GM12878 (cell line): Measurements from ENCODE around the gene STARD10. TPM values are rescaled to one million over a fixed set of nuclear protein-coding genes. Genes with fewer than 3 reads are reported as not detected.

Source experiments
- BHLHE40 ChIP-seq, 2 experiments: fragments of 450-650 bp in 1 of 2; IDR thresholded peaks; 2 replicates each; pipeline ENCODE4 v1.6.1; 2011 to 2017; ENCODE audit warnings: low read depth in 2 of 2, borderline replicate concordance in 1 of 2, improper control_type of control experiment in 1 of 2, low read length in 1 of 2, mild to moderate bottlenecking in 1 of 2
- CREB1 ChIP-seq: IDR thresholded peaks from 2 replicates; pipeline ENCODE4 v1.6.1; 2012; ENCODE audit warnings: low read depth, mild to moderate bottlenecking, inconsistent platforms
- EP300 ChIP-seq, 2 experiments: fragments of 150-350 bp in 1 of 2; IDR thresholded peaks; 2 replicates each; pipeline ENCODE4 v1.6.1; 2011 to 2012; ENCODE audit warnings: low read depth in 2 of 2, low read length in 2 of 2, borderline replicate concordance in 1 of 2, improper control_type of control experiment in 1 of 2, inconsistent platforms in 1 of 2; ENCODE audit not compliant: control insufficient read depth in 1 of 2
- JUNB ChIP-seq: IDR thresholded peaks from 2 replicates; pipeline ENCODE4 v1.6.1; 2016; ENCODE audit warnings: antibody characterized with exemption, mild to moderate bottlenecking
- LARP7 ChIP-seq: fragments of 450-650 bp; IDR thresholded peaks from 2 replicates; pipeline ENCODE4 v1.6.1; 2017; ENCODE audit warnings: mild to moderate bottlenecking
- MXI1 ChIP-seq: fragments of 150-350 bp; IDR thresholded peaks from 2 replicates; pipeline ENCODE4 v1.6.1; 2011; ENCODE audit warnings: low read depth, mild to moderate bottlenecking, inconsistent platforms, low read length, improper control_type of control experiment
- MYC ChIP-seq: IDR thresholded peaks from 2 replicates; pipeline ENCODE4 v1.6.1; 2011; ENCODE audit warnings: mild to moderate bottlenecking, low read length, moderate library complexity, inconsistent platforms; ENCODE audit not compliant: insufficient read depth, insufficient replicate concordance, insufficient read length, severe bottlenecking
- NRF1 ChIP-seq: conservative IDR thresholded peaks from 2 replicates; pipeline ENCODE4 v1.6.1; 2011; ENCODE audit warnings: mild to moderate bottlenecking, low read depth, low read length, improper control_type of control experiment
- SMARCA5 ChIP-seq: fragments of 450-650 bp; IDR thresholded peaks from 2 replicates; pipeline ENCODE4 v1.6.1; 2017; ENCODE audit warnings: mild to moderate bottlenecking
- YBX1 ChIP-seq: fragments of 450-650 bp; IDR thresholded peaks from 2 replicates; pipeline ENCODE4 v1.6.1; 2016; ENCODE audit warnings: antibody characterized with exemption
- ZNF207 ChIP-seq: fragments of 450-650 bp; IDR thresholded peaks from 2 replicates; pipeline ENCODE4 v1.6.1; 2014; ENCODE audit warnings: antibody characterized with exemption, mild to moderate bottlenecking, borderline replicate concordance
- ZNF274 ChIP-seq: IDR thresholded peaks from one replicate; pipeline ENCODE4 v1.8.0; 2011; ENCODE audit not compliant: insufficient read length, insufficient read depth
- ZNF384 ChIP-seq: IDR thresholded peaks from 2 replicates; pipeline ENCODE4 v1.6.1; 2012; ENCODE audit warnings: low read depth, mild to moderate bottlenecking, low read length, improper control_type of control experiment, borderline replicate concordance
- polyA plus RNA-seq, 11 experiments: library from polyadenylated mRNA; depleted of rRNA in 4 of 11; unstranded in 6 of 11; stranded (reverse) in 5 of 11; fragments of >200 nt; fragmentation: Nextera tagmentation in 4 of 11; fragmentation: Illumina TruSeq in 1 of 11; extraction: Ambion mirVana in 4 of 11; extraction: Trizol in 1 of 11; gene quantifications; 1 replicate in 1 of 11; 2 replicates in 10 of 11; pipeline versions ENCODE4 v1.2.1 to v1.2.3, GENCODE V29; 2011 to 2016; ENCODE audit warnings: inconsistent platforms in 2 of 11, missing spikeins in 2 of 11, low read depth in 1 of 11
- total RNA-seq, 4 experiments: library from RNA; depleted of rRNA in 3 of 4; stranded (reverse); fragments of >200 nt in 3 of 4; fragmentation: Illumina TruSeq in 1 of 4; extraction: Trizol in 1 of 4; gene quantifications; 2 replicates each; pipeline versions ENCODE4 v1.2.1 to v1.2.3, GENCODE V29; 2013 to 2021
- TF ChIP-seq, protein P1 (sequence below): IDR thresholded peaks from 2 replicates; pipeline ENCODE4 v1.6.1; 2012; ENCODE audit warnings: low read depth, low read length, improper control_type of control experiment
- TF ChIP-seq, protein P2 (sequence below): fragments of 450-650 bp; formaldehyde crosslinking; IDR thresholded peaks from 2 replicates; pipeline ENCODE4 v1.4.0; 2022; ENCODE audit warnings: mild to moderate bottlenecking, moderate library complexity

STARD10 gene
- total and polyA plus RNA-seq, 10 of the 15 experiments (the other 5 are each of a cell fraction or from before 2014, with no cell fraction given) = 0.15 to 43.2 (median 23.1) TPM

DNA sequence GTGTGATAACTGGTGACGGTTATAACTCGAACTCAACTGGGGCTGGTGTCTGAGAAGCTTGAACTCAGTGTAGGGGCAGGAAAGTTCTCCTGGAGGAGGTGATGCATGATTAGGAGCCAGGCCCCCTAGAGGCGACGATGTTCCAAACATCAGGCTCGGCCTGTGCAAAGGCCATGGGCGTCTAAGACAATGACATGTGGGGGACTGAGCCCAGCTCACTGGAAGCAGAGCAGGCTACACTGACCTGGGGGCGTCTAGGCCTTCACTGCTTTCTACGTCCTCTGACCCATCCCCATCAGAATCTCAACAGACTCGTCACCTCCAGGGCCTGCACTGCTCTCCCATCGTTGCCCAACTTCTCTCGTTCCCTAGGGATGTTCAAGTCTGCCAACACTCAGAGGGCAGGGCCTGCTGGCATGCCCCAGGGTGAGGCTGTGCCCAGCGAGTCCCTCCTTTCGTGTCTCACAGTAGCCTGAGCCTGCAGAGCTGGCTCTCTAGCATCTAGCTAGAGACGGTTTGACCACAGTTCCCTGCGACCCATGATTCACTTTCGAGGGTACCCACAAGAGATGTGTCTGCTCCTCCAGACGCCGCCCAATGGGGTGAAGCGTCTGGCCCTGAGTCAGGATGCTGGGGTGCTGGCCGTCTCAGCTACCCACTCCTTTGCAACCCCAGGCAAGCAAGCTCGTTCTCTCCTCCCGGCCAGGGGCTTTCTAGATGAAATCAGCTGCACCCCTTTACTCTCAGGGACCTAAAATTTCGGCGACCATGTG, 19.3 kb upstream of the STARD10 start (continued):
- TF ChIP-seq, protein P1, sequence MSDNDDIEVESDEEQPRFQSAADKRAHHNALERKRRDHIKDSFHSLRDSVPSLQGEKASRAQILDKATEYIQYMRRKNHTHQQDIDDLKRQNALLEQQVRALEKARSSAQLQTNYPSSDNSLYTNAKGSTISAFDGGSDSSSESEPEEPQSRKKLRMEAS = peak; percentile 75
- no peak for TF ChIP-seq JUNB
- 0 out of 2 replicates have a peak, but pooled peaks have one; percentile 63 for TF ChIP-seq LARP7
- TF ChIP-seq YBX1 = no peak
- no peak for TF ChIP-seq CREB1
- no peak for TF ChIP-seq EP300 (IDR thresholded peaks at IDR 0.05; ENCODE audit: borderline replicate concordance in 1 of 2, control insufficient read depth in 1 of 2, low read depth in 2 of 2, low read length in 2 of 2)
- peak; percentile 36; the same call in 1 of the 2 replicates for TF ChIP-seq MXI1
- TF ChIP-seq ZNF274 = no peak
- TF ChIP-seq SMARCA5 = peak; percentile 91
- TF ChIP-seq BHLHE40 (IDR thresholded peaks at IDR 0.05; ENCODE audit: borderline replicate concordance in 1 of 2, low read depth in 2 of 2, low read length in 1 of 2) = no peak; a peak in 1 of 4 replicates
- TF ChIP-seq ZNF207 = no peak
- no peak for TF ChIP-seq ZNF384
- TF ChIP-seq, protein P2, sequence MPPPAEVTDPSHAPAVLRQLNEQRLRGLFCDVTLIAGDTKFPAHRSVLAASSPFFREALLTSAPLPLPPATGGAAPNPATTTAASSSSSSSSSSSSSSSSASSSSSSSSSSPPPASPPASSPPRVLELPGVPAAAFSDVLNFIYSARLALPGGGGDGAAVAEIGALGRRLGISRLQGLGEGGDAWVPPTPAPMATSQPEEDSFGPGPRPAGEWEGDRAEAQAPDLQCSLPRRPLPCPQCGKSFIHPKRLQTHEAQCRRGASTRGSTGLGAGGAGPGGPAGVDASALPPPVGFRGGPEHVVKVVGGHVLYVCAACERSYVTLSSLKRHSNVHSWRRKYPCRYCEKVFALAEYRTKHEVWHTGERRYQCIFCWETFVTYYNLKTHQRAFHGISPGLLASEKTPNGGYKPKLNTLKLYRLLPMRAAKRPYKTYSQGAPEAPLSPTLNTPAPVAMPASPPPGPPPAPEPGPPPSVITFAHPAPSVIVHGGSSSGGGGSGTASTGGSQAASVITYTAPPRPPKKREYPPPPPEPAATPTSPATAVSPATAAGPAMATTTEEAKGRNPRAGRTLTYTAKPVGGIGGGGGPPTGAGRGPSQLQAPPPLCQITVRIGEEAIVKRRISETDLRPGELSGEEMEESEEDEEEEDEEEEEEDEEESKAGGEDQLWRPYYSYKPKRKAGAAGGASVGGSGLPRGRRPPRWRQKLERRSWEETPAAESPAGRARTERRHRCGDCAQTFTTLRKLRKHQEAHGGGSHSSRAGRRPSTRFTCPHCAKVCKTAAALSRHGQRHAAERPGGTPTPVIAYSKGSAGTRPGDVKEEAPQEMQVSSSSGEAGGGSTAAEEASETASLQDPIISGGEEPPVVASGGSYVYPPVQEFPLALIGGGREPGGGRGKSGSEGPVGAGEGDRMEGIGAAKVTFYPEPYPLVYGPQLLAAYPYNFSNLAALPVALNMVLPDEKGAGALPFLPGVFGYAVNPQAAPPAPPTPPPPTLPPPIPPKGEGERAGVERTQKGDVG (CRISPR knock-in tag) = no peak
- TF ChIP-seq NRF1 = no peak
- no peak for TF ChIP-seq MYC
